Measurements from ENCODE around the gene C12orf60.

C12orf60 gene

DNA sequence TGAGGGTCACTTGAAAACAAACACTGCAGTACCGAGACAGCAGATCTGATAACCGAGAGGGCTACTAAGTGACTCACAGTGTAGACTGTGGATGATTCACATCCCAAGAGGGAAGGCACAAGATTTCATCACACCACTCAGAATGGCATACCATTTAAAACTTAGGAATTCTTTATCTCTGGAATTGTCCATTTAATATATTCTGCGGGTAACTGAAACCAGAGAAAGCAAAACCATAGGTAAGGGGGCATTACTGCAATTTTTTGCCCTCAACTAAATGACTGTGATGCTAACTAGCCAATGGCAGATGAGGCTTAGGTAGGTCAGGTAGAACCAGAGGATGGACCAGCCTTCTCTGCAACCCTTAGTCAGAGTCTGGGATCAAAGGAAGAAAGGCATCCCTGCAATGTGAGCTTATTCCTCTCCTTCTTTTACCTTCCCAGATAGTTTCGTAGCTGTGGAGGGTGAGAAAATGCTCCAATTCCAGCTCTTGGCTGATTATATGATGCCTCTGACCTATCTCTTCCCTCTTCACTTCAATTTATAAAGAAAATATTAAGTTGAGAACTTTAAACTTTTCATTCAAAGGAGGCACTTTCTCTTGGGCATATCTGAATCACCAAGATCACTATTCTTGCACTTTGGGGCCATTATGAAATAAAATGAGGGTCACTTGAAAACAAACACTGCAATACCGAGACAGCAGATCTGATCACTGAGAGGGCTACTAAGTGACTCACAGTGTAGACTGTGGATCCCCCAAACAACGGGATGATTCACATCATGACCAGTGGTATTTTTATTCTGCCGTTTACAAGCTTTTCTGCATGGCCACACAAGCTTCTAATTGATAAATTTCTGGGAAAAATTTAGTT, 33.1 kb downstream of the C12orf60 start:
- no peak for DNase-seq

DNA sequence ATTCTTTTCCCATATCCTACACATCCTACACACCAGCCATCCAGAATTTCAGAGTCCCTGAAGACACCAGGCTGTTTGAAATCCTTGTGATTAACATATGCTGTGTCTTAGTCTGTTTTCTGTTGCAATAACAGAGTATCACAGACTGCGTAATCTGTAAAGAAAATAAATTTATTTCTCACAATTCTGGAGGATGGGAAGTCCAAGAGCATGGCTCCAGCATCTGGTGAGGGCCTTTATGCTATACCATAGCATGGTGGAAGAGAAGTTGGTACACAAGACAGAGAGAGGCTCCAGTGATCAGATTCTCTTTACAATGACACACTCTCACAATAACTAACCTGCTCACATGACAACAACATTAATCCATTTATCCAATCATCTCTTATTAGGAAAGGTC, 35.8 kb downstream of the C12orf60 start:
- no peak for DNase-seq

DNA sequence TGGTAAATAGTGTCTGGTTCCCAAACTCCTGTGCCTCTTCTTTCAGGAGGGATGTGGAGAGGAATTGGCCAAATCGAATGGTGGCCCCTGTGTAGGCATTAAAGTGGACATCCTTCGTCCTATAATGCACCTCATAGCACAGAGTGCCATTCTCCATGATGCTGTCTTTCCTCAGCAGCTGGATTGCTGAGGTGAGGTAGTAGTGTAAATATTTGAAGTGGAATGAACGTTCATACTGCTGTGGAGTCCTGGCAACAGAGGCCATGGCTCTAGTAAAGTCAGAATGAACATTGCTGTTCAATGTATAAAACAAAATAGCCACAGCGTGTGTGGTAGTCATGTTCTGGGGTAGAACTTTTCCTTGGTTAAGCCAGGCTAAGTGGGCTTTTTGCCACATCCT, 37.1 kb downstream of the C12orf60 start:
- DNase-seq = no peak

DNA sequence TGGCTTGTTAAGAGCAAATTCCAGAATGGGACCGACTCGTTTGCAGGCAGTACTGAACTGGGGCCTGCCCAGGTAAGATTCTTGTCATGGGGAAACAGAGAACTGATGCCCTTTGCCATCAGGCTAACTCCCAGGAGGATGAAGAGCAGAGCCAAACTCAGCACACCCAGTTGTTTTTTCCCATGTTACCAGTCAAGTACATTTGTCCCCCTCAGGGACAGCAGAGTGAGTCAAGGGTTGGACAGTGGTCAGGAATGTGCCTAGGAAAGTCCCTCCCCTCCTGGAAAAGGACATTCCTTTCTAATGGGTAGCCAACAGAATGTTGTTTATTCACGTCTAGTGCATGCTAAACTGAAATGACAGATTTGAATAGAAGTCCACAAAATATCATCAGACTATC, 38.3 kb downstream of the C12orf60 start:
- DNase-seq = no peak

DNA sequence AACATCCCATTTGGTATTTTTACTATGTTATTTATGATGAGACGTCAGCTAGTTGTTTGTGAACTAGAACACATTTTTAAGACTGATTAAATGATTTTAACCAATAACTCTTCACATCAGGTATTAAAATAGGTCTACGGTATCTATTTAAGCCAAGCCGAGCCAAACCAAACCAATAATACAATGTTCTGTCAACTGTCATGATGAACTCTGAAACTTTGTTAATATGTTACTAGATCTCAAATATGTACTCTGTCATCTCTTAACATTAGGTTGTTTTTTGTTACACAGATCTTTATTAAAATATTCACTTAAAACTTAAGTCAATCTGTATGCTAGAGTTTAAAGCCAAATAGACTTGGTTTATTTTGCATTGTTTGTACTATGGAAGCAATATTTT, 38.8 kb downstream of the C12orf60 start:
- DNase-seq = no peak

DNA sequence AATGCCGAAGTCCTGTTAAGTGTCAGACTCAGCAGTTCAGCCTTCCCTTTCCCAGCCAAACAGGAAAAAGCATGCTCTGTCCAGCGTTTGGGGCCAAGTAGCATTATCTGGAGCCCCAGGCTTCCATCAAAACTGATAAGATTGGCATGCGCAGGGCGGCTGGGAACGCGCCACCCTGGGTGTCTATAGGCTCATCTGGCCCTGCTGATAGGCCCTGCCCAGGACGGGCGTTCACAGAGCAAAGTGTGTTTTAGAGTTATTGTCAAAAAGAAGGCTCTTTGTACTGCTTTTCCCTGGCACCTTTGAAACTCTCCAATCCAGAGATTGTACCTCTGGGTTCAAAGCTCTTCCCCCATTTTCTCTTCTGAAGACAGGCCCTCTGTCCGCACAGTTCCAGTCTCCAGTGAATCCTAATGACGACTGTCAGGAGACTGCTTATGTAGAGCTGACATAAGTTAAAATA, 40.0 kb downstream of the C12orf60 start, which contains the start of gene ART4:
ART4 (minus strand) TSS at position 102 of the 463 bp plus-strand sequence. CDS start 413 bp downstream, outside the sequence.
- DNase-seq = no peak

DNA sequence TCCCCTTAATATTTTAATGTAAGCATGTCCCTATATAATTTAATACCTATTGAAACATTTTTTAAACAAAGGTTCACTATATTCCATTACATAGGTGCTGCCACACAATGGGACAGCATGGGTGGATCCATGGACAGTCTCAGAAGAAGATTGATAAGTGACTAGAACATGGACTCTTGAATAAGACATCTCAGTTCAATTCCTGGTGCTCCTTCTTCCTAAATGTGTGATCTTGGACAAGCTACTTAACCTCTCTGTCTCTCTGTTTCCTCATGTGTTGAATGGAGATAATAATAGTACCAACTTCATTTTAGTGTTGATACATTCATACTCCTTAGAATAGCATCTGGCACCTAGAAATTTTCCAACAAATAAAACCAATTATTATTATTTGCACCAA, 40.9 kb downstream of the C12orf60 start:
- no peak for DNase-seq

DNA sequence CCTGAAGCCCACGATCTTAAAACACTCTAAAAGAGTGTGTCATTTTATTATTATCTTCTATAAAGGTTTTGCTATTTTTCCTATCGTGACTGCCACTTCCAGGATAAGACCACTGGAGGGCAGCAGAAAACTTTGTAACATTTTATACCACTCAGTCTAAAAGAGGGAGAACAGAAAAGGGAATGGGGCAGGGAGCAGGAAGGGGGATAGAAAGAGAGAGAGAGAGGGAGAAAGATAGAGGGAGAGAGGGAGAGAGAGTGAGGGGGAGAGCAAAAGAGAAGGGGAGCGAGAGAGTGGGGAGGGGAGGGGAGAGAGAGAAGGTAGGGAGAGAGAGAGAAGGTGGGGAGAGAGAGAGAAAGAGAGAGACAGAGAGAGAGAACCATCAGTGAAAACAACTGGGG, 41.9 kb downstream of the C12orf60 start:
- peak; percentile 53 to 54 for DNase-seq

DNA sequence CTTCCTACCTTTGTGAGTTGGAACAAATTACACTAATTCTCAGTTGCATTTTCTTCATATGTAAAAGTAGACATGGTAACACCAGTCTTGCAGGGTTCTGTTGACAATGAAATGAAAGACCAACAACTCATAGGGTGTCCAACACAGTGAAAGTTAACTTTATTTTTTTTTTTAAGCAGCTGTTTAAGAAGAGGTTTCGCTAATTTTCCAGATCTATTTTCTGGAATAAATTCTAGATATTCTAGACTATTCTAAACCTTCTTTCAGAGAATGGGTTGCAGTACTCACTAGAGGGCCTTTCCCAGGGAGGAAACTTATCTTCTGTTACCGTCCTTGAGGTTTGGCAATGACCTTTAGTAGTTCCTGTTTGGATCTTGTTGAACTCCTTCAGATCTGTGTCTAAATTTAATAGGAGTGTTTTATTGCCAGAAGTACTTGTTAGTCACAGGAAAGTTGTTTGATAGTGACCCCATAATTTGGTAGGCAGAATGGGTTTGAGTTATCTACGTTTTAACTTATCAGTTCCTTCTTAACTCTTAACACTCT, 42.6 kb downstream of the C12orf60 start:
- DNase-seq = no peak

DNA sequence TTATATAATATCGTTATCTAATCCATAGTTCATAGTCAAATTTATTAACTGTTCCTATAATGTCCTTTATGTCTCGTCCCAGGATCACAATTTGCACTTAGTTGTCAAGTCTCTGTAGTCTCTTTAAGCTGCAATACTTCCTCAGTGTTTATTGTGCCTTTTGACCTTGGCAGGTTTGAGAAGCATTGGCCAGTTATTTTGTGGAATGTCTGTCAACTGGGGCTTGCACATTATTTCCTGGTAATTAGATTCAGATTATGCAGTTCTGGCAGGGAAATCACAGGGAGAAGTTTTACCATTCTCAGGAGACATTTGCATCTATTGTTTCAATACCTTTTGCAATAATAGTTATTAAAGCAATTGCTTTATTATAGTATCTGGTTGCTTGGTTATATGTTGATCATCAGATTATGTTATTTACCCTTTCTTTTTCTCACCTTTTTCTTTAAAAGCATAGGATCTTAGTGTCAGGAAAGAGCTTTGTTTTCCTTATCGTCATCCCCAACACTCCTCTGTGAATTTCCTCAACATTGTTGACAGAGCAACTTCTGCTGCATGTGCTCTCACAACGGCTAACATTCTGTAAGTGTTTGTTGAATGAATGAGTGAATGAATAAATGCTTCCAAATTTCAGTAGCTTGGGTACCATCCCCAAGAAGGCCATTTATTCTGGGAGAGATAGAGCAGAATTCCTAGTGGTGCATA, 43.6 kb downstream of the C12orf60 start:
- DNase-seq = no peak

DNA sequence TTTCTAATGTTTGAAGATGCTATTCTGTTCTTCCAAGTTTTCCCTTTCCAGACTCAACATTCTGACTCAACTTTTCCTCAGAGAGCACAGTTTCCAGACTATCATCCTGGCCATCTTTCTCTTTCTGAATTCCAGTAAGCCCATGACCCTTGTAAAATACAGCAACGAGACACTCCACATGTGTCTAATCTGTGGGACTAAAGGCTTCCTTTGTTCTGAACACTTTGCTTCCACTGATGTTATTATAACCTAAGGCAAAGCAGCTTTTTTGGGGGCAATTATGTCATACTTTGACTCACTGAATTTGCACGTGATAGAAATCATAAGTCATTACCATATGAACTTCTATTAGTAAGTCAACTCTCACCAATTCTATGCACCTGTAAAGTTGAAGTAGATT, 46.2 kb downstream of the C12orf60 start:
- no peak for DNase-seq

DNA sequence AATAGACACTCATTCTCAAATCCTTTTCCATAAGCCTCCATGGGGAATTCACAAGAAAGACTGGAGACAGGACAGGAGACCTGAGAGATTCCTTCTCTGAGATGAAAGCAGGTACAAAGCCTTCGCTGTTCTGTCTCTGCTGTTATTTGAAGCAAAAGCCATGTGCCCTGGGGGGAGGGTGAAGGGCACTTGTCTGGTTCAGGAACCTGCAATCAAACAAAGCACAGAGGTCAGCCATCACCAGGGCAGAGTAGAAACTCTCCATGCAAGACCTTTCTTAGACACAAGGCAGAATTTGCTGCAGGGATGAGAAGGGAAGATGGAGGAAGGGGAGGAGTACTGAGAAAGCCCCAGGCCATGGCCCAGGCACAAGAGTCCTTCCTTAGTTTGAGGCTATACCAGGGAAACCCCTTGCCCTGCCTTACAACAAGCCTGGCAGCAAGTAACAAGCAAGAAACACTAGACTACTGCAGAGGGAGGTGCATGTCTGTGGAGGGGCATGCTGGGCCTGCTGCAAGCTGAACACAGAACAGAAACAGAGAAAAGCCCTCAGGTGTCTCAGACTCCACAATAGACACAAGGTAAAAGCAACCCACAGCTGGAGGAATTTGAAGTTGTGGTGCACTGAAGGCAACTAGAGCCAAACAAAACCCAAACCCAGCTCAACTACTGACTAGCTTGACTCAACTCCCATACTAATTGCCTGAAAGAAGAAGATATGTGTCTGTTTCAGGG, 47.6 kb downstream of the C12orf60 start:
- no peak for DNase-seq

DNA sequence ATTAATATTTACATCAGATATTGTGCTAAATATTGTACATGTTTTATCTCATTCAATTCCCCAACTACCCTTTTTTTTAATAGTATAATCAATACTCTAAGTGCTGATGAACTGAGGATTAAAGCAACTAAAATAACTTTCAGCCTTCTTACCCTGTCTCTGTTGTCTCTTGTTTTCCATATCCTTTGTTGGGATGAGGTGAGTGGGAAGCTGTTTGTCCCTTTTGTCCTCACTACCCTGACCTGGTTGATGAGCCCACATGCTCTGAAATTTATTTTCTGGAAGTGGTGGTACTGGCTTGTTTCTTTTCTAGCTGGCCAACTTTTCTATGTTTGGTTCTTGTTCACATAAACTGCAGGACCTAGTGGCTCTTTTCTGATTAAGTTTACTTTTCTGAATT, 49.4 kb downstream of the C12orf60 start:
- DNase-seq = no peak

DNA sequence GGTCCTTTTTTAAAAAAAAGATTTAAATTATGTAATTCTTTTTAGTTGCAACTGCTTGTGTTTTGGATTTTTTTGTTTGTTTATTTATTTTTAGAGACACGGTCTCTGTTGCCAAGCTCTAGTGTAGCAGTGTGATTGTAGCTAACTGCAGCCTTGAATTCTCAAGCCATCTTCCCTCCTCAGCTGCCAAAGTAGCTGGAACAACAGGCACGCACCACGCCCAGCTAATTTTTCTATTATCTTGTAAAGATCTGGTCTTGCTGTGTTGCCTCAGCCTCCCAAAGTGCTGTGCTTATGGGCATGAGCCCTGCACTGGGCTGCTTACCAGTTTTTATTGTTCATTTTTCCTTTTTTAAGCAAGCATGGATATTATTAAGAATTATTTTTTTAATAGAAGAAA, 50.5 kb downstream of the C12orf60 start:
- no peak for DNase-seq

DNA sequence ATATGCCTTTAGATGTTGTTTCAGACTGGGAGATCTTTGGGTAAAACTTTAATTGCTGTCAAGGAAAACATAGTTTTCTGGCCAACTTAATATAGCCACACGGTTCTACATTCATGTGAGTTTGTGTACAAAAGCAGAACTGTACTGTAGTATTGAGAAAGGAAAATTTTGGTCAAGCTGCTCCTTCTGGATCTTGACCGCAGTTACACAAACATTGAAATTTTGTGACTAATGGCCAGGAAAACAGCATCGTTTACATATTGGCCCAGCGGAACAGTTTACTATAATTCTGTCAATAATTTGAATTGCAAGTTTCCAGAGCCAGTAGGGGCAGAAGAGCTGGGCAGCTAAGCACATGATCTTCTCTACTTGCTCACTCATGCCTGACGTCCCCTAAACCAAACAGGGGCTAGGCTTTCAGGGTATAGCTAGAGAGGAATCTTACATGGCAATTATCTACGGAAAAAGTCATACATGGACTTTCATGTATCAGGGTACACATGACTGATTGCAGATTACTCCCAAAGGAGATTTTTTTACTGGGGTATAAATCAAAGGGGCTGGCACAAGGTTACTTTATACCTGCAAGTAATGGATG, 51.2 kb downstream of the C12orf60 start:
- DNase-seq = no peak

DNA sequence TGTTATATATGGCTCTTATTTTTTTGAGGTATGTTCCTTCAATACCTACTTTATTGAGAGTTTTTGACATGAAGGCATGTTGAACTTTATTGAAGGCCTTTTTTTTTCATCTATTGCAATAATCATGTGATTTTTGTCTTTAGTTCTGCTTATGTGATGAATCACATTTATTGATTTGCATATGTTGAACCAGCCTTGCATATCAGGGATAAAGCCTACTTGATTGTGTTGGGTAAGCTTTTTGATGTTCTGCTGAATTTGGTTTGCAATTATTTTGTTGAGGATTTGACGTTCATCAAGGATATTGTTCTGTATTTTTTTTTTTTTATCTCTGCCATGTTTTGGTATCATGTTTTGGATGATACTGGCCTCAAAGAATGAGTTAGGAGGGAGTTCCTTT, 55.0 kb downstream of the C12orf60 start:
- no peak for DNase-seq

DNA sequence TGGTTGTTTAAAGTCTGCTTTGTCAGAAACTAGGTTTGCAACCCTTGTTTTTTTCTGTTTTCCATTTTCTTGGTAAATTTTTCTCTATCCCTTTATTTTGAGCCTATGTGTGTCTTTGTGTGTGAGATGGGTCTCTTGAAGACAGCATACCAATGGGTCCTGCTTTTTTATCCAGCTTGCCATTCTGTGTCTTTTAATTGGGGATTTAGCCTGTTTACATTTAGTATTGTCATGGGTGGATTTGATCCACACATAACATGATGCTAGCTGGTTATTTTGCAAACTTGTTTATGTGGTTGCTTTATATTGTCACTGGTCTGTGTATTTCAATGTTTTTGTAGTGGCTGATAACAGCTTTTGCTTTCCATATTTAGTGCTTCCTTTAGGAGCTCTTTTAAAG, 57.0 kb downstream of the C12orf60 start:
- DNase-seq = no peak

DNA sequence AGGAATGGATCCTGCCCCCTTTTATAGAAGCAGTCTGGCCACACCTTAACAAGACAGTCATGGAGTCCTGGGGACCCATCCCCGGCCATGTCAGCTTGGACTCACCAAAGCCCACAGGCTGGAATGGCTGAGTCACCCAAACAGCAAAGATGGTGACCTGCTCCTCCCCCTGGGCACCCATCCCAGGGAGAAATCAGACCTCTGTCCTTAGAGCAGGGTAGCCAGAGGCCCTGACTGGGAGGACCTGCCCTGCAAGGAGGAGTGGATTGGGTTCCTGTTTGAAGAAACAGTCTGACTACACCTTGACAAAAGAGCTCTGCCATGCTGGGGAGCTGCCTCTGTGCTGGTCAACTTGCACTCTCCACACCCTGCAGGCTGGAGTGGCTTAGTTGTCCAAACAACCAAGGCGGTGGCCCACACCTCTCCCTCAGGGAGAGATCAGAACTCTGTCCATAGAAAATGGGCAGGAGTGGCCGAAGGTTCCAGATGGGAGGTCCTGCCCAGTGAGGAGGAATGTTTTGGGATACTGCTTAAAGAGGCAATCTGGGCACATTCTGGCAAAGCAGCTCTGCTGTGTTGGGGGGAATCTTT, 65.5 kb downstream of the C12orf60 start:
- no peak for DNase-seq

DNA sequence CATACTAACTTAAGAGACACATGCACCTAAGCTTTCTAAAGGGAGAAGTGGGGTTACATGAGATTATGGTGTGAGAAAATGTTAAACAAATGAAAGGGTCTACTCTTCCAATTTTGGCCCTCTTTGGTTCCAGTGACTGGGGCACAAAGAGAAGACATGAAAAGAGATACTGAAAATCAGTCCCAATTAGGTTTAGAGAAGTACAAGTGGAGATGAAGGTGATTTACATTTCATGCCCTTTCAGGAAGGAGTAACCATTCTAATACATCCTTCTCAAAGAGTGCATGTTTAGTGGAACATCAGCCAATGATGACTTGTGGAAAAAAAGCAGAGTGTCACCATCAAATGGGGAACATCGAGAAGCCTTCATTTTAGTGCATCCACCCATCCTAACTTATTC, 67.8 kb downstream of the C12orf60 start:
- DNase-seq = no peak

DNA sequence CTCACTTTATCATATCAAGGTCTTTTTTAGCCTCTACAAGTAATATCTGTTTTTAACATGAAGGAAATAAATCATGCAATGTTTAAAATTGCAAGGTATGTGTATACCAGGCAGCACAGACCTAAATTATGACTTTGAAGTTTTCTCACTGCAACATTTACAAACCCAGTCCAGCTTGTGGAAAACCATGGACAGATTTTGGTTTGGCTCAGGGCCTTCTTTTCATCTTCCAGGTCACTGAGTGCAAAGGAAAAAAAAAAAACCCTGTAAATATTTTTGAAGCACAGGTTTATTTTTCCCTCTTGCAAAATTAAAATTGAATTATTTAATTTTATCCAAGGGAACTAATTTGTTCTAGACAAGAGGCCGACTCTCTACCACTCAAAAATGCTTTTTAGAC, 68.4 kb downstream of the C12orf60 start:
- no peak for DNase-seq

DNA sequence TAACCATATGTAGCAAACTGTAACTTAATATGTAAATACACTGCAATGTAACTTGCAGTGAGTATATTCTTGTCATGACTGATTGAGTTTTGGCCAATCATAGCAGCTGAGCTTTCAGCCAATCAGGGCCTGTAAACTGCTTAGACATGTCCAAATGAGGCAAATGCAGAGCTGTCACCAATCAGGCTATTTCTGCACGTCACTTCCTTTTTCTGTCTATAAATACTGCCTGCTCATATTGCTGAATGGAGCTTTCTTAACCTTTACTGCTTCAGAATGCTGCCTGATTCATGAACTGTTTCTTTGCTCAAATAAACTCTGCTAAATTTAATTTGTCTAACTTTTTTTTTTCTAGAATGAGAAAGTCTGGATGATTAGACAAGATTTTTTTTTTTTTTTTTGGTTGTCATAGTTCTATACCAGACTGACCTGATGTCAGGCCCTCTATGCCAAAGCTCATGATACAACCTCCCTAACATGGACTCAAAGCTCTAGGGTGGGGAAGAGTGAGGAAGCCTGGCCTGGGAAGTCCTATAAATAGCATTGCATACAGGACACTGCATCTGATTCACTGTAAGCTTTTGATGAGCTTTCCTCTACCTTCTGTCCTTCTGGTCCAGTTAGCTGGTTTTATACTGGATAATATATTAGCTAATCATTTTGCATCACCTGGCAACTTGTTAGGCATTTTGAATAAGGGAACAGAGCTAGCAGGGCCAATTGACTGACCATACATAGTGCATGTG, 70.1 kb downstream of the C12orf60 start:
- DNase-seq = no peak

All from activated T-cell treated with anti-CD3 and anti-CD28 coated beads, Interleukin-2, amount 50 U/mL, for 48 hours (primary cell).